NT2/D1 (cell line): Measurements from ENCODE around the gene PLBD2.

Experiments
- SUZ12 ChIP-seq: IDR thresholded peaks from 2 replicates; pipeline ENCODE4 v1.6.1; 2011; ENCODE audit not compliant: insufficient read length, insufficient read depth; ENCODE audit errors: extremely low read depth
- YY1 ChIP-seq: IDR thresholded peaks from 2 replicates; pipeline ENCODE4 v1.6.1; 2011; ENCODE audit not compliant: insufficient read length, insufficient read depth
- ZNF274 ChIP-seq: IDR thresholded peaks from 2 replicates; pipeline ENCODE4 v1.6.1; 2011; ENCODE audit warnings: mild to moderate bottlenecking, low read depth, low read length

GRCh38 chr12:113439301-113439597 lies 80.9 kb downstream of the PLBD2 start:
- TF ChIP-seq ZNF274 (no peak), YY1 (no peak), SUZ12 (no peak)
